NOMO-1 (cell line): Measurements from ENCODE around the gene TMEM225.
"Not testable (repeated sequence)": the region's sequence is repeated elsewhere in the genome, so short reads cannot be mapped to it uniquely, and the experiment has no call there.

Experiments used
- DNase-seq, 2 experiments: peaks; one replicate each; lab custom pipeline; 2025; ENCODE audit not compliant: unreplicated experiment in 2 of 2; lab: John Stamatoyannopoulos, UW

Gene TMEM225, protein sequence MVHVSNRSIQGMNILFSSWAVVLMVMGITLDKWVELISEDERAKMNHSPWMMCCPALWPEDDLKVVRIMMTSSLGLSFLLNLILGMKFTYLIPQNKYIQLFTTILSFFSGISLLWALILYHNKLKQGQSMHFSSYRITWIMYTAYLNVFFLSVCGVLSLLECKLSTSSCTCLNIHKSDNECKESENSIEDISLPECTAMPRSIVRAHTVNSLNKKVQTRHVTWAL

DNA sequence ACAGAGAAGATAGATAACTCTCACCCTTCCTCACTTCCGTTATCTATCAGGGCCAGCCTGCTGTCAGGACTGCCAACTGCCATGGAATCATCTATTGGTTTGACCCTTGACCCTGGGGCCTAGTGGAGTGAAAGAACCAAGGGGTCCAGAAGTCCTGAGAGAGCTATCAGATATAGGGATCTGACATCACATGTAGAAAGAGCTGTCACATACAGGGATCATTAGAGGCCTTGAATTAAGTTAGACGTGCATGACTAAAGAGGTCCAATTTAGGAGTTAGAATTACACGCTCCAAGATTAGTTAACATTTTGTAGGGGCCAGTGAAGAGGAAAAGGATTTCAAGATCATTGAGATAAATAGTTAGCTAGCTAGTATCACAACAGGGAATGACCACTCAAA is at the start of gene TMEM225:
Gene TMEM225 (minus strand): TSS at position 101 of the 400 bp plus-strand sequence. CDS start 245 bp downstream, outside the sequence.
- no peak for DNase-seq

DNA sequence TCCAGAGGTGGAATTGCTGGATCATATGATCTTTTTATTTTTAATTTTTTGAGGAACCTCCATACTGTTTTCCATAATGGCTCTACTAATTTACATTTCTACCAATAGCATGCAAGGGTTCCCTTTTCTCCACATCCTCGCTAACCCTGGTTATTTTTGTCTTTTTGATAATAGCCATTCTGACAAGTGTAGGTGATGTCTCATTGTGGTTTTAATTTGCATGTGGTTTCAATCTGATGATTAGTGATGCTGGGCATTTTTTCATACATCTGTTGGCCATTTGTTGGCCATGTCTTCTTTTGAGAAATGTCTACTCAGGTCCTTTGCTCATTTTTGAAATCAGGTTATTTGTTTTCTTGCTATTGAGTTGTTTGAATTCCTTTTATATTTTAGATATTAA is 38.6 kb upstream of the TMEM225 start:
- no peak for DNase-seq

DNA sequence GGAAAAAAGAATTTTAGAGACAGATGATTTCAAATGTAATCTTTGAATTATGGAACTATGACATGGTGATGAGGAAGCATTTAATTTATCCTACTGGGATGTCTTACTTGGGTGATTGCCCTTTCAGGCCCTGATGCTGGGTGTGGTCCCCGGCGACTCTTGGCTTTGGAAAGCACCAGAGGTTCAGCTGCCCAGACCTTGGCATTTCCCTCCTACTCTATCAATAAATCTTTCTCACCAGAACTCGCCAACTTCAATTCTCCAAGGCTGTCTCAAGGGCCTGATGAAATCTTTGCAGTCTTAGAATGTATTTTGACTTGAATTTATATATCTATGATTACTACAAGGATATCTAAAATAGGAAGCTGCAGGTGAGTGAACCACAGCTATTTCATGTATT is 35.5 kb upstream of the TMEM225 start:
- no peak for DNase-seq

GRCh38 chr11:123905826-123906225 is 20.4 kb upstream of the TMEM225 start:
- DNase-seq: no peak

DNA sequence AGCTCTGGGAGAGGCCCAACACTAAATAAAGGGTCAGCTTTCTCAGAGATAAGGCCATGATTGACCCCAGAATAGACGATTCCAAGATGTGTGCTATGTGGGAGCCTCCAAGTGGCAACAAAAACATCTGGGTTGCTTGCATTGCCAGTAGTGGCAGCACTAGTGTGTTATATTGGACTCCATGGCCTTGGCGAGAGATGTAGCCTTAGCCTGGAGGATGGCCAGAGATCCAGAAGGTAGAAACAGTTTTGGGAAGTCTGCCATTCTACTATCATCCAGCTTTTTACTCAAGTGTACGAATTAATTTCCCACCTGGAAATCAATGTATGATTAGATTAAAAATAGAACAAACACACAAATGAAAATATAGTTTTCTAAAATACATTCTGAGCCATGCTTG is 19.5 kb upstream of the TMEM225 start:
- DNase-seq: no peak

GRCh38 chr11:123903932-123904331 is 18.5 kb upstream of the TMEM225 start:
- no peak for DNase-seq

DNA sequence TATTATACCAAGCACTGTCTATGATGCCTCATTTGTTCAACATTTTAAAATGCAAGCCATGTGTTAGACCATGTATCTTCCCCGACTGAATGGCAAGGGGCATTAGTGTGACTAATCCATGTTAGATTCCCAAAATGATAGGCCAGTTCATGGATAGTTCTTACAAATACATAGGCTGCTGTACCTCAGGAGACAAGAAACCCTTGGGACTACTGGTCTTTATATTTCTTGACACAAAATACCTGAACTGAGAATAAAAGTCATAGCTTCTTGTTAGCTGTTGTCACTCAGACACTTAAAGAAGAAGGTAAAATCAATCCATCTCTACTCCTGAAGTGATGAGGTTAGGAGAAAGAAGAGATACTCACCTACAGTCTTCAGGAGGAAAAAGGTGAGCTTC is 16.4 kb upstream of the TMEM225 start, which contains the start of gene OR8D4:
Gene OR8D4 (plus strand): TSS at position 301 of the 400 bp plus-strand sequence. CDS start 4,265 bp downstream, outside the sequence.
- DNase-seq: no peak

- DNase-seq: no peak
These were observed 14.3 kb upstream of the TMEM225 start for GRCh38 chr11:123899792-123900191.

DNA sequence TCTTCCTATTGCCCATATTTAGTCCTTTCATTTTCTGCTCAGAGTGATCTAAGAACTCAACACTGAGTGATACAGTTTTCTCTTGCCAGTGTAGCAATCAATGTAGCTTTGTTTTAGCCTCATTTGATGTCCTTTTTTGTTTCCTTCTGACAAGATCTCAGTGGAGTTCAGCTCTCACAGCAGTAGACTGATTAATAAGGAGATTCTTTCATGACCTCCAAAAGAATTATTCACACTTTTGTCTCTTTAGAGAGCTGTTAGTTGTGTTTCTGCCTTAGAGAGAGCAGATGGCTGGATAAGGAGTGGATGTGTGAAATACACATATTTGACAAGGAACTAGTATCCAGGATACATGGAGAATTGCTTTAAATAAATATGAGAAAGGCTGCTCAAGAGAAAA is 6.6 kb upstream of the TMEM225 start:
- no peak for DNase-seq

DNA sequence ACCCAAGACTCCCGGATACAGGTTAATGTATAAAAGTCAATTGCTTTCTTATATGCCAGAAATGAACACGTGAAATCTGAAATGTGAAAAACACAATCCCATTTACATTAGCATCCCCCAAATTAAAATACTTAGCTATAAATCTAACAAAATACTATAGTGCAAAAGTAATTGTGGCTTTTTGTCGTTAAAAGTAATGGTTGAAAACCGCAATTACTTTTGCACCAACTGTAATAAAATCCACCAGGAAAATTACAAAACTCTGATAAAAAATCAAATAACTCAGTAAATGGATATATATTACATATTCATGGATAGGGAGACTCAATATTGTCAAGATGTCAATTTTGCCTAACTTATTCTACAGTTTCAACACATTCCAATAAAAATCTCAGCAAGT is 4.6 kb downstream of the TMEM225 start:
- no peak for DNase-seq

DNA sequence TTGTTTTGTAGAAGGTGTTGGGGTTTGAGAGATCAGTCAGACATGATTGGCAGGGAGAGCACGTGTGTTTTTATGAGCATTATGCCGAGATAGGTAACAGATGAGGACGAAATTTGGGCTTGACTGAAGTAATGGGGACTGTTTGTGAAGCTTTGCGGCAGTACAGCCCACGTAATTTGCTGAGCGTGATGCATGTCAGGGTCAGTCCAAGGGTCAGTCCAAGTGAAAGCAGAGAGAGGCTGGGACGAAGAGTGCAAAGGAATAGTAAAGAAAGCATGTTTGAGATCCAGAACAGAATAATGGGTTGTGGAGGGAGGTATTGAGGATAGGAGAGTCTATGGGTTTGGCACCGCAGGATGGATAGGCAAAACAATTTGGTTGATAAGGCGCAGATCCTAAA is 17.7 kb downstream of the TMEM225 start:
- not testable (repeated sequence) for DNase-seq

DNA sequence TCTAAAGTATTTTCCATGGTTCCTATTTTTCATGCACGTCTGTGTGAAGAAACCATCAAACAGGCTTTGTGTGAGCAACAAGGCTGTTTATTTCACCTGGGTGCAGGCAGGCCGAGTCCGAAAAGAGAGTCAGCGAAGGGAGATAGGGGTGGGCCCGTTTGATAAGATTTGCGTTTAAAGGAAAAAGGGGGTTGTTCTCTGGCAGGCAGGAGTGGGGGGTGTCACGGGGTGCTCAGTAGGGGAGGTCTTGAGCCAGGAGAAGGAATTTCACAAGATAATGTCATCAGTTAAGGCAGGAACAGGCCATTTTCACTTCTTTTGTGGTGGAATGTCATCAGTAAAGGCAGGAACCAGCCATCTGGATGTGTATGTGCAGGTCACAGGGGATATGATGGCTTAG is 20.2 kb downstream of the TMEM225 start:
- not testable (repeated sequence) for DNase-seq

DNA sequence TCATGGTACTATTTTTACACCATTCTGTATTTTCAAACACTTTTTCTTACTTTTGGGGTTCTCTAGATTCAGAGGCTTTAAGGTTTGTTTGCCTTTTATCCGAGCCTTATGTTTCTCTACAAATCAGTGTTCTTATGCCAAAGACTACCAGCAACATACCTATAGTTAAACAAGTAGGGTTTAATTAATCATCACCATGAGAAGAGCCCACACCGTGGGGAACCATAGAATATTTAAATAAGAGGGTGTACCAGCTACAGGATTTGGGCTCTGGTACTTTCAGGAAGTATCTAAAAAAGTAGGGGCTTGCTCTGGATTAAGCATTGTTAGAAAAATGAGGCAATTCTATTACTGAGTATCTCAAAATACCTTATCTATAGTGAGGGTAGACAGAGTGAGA is 25.7 kb downstream of the TMEM225 start:
- DNase-seq: no peak

DNA sequence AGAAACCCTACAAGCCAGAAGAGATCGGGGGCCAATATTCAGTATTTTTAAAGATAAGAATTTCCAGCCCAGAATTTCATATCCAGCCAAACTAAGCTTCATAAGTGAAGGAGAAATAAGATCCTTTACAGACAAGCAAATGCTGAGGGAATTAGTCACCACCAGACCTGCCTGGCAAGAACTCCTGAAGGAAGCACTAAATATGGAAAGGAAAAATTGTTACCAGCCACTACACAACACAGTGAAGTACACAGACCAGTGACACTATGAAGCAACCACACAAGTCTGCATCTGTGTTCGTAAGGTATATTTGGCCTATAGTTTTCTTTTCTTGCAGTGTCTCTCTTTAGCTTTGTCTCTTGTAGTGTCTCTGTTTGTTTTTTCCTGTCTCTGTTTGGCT is 29.0 kb downstream of the TMEM225 start:
- DNase-seq: no peak

- no peak for DNase-seq
These were observed 32.4 kb downstream of the TMEM225 start for GRCh38 chr11:123853038-123853437.

DNA sequence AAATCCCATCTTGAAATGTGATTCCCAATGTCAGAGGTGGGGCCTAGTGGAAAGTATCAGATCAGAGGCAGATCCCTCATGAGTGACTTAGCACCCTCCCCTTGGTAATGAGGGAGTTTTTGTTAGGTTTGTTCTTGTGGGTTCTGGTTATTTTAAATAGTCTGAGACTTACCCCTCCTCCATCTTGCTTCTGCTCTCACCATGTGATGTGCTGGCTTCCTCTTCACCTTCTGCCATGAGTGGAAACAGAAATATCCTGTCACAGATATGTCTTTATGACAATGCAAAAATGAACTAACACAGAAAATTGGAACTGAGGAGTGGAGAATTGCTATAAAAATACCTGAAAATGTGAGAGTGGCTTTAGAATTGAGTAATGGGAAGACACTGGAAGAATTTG is 33.1 kb downstream of the TMEM225 start:
- DNase-seq: no peak

GRCh38 chr11:123851110-123851509 is 34.4 kb downstream of the TMEM225 start:
- DNase-seq: no peak

DNA sequence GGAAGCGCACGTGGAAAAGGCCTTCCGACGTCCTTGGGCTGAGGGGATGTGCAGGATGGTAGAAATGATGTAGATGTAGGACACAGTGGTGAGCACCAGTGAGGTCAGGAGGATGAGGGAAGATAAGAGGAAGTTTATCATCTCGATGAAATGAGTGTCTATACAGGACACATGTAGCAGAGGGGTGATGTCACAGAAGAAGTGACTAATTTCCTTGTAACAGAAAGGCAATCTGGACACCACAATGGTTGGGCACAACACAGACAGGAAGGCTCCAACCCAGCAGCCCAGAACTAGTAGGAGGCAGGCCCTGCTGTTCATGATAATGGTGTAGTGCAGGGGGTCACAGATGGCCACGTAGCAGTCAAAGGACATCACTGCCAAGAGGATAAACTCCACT is 44.3 kb downstream of the TMEM225 start:
- DNase-seq: no peak

DNA sequence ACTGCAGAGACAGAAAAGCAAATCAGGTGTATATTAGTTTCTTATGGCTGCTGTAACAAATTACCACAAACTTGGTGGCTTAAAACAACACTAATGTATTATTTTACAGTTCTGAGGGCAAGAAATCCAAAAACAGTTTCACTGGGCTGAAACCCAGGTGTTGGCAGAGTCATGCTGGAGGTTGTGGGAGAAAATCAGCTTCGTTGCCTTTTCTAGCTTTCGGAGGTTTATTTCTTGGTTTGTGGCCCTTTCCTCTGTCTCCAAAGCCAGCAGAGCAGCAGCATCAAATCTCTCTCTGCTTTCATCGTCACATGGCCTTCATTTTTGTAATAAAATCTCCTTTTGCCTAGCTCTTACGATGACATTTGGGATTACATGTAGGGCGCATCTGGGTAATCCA is 46.3 kb downstream of the TMEM225 start:
- no peak for DNase-seq

- no peak for DNase-seq
These were observed 46.8 kb downstream of the TMEM225 start for GRCh38 chr11:123838659-123839058.

DNA sequence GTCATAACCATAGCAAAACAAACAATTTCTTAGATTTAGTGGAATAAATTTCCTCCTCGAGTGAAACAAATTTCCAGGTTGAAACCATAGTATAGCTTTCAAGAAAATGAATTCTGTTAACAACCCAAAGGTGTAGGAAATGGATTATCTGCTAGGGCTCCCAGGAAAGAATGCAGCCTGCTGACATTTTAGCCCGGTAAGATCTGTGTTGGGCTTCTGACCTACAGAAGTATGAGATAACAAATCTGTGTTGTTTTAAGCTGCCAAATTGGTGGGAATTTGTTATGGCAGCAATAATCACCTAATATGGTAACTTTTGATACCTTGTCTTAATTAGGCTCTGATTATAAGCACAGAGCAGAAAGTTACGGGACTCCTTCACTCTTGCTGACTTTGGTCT is 47.3 kb downstream of the TMEM225 start:
- DNase-seq: no peak

DNA sequence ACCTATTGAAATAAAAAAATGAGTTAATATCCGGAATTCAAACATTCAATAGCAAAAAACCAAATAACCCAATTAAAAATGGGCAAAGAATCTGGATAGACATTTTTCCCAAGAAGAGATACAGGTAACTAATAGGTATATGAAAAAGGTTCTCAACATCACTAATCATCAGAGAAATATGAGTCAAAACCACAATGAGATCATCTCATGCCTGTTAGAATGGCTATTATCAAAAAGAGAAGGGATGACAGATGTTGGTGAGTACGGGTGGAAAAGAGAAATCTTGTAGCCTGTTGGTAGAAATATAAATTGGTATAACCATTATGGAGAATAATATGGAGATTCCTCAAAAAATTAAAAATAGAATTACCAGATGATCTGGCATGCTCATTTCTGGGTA is 52.4 kb downstream of the TMEM225 start:
- no peak for DNase-seq
